NCI-H2107 treated with DMSO at 0.1 percent for 48 hours (cell line): ENCODE measurements around the gene CDCA4.

Source experiments
- DNase-seq: peaks from one replicate; lab custom pipeline; 2025; ENCODE audit not compliant: unreplicated experiment; lab: John Stamatoyannopoulos, UW

The CDCA4 gene

GRCh38 chr14:104976198-104977007, 44.5 kb downstream of the CDCA4 start:
- peak; percentile 31 for DNase-seq

GRCh38 chr14:104975481-104976197, 45.2 kb downstream of the CDCA4 start:
- no peak for DNase-seq

GRCh38 chr14:104974665-104975390, 46.1 kb downstream of the CDCA4 start:
- no peak for DNase-seq

- no peak for DNase-seq
Measured at GRCh38 chr14:104974146-104974541, 46.7 kb downstream of the CDCA4 start.

GRCh38 chr14:104973385-104974145, 47.3 kb downstream of the CDCA4 start:
- no peak for DNase-seq

- DNase-seq: no peak
Measured at GRCh38 chr14:104973135-104973384, 47.8 kb downstream of the CDCA4 start.

- peak; percentile 85 for DNase-seq
Measured at GRCh38 chr14:104972301-104973134, 48.4 kb downstream of the CDCA4 start.

- DNase-seq: no peak
Measured at GRCh38 chr14:104971447-104972240, 49.2 kb downstream of the CDCA4 start.

- DNase-seq: no peak
Measured at GRCh38 chr14:104970231-104971068, 50.4 kb downstream of the CDCA4 start.

- no peak for DNase-seq
Measured at GRCh38 chr14:104969741-104970230, 51.1 kb downstream of the CDCA4 start.

GRCh38 chr14:104968541-104969401, 52.1 kb downstream of the CDCA4 start:
- DNase-seq: no peak

DNA sequence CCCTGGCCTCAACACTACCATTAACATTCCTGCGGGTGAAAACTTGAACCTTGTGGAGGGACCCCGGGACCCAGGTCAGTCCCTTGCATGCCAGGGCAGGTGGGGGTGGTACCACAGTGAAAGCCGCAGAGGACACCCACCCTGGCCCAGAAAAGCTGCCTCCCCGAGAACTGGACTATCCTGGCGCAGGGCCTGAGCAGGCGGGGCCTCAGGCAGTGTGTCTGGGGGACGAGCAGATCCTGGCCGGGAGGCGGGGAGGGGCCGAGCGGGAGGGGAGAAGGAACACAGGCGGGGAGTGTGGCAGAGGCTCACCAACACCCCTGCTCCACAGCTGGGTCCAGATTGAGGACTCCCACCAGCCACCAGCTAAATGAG, 52.7 kb downstream of the CDCA4 start:
- DNase-seq: no peak

DNA sequence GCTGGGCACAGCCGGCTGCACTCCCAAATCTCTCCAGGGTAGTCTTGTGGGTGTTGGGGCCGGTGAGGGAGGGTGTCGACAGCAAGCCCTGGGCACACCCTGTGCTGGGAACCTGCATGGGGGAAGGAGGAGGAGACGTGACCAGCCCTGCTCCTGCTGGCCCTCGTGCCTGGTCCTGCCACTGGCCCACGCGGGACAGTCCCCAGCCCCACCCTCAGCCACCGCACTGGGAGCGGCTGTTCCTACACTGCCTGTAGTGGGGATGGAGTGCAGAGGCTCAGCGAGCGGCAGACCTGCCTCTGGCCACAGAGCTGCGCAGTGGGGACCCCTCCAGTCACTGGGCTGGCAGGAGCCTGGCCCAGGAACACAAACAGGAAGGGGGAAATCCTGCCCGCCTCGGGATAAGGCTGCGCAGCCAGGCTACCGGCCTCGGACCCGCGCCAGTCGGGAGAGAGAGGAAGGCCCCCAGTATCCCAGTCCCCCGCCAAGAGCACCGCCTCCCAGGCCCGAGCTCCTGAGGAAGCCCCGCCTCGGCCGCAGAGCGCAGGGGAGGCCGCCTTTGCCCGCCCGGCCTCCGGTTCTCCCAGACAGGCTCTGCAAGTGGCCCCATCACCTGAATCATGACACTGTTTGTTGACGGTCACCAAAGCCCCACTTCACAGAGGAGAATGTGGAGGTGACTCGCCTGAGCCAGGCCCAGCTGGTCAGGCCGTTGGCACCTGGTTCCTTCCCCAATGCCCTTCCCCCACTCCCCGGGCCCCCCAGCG, 53.3 kb downstream of the CDCA4 start:
- peak; percentile 18 for DNase-seq

- DNase-seq: no peak
Measured at GRCh38 chr14:104966981-104967385, 53.9 kb downstream of the CDCA4 start.

DNA sequence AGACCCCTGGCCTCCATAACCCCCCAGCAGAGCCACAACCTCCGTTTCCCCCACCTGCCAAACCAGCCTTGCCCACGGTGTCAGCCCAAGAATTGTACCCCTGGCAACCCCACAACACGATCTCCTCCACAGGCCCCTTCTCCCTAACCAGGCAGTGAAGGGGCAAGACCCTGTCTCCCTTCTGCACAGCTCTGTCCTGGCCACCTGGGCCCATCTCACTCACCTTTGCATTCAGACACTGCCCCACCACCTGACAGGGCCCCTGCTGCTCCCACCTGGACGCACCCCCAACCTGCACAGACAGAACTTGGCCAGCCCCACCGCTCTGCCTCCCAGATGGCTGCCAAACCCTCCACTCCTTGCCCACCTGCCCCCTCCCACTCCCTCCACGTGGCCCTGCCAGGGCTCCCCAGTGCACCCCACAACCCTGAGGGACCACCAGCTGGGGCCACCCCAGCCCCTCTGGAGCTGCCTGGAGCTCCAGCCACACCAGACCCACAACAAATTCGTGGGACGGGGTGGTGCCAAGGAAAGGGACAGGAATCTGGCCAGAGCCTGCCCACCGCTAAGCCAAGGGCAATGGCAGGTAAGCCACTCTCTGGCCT, 54.5 kb downstream of the CDCA4 start:
- DNase-seq: no peak

DNA sequence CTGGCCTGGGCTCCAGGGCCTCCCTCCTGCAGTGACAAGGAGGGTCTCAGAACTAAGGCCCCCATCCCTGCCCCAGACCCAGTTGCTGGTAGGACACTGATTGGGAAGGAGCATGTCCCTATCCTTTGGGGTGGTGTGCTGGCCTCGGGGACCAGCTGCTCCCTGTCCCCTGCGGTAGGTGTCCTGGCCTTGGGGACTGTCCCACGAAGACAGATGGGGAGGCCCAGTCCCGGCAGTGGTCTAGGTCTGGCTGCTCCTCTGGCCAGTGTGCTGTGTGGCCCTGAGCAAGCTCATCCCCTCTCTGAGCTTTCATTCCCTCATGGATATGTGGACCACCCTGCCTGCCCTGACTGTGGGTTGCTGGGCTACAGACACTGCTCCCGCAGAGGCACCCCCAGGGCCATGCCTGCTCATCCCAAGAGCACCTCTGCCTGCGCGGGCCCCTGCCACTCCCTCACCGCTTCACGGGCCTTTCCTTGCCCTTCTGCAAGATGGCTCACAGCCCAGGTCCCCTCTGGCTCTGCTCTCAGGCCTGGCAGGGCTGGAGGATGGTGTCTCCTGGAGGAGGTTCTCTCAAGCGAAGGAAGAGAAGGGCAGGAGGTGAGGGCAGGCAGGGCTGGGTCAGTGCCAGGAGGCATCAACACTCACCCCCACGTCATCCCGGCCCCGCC, 55.2 kb downstream of the CDCA4 start:
- no peak for DNase-seq
